ENCODE data around the gene SPEG. TPM values are rescaled to one million over a fixed set of nuclear protein-coding genes. Genes with fewer than 3 reads are reported as not detected.

The SPEG gene
- total and polyA plus RNA-seq, 7 donors: 6.0 to 321 (median 123) TPM

- Histone ChIP-seq H3K9me3 (no peaks in the 10 kb centered on the region), H3K27ac (peak overlapping the region; percentile 94 to 99 (median 98)), H3K4me3 (peak overlapping the region; percentile 60 to 93 (median 83)), H3K36me3 (peaks cover 34 to 72% (median 57%) of the 10 kb centered on the region in 4 donors), H3K4me1 (peaks cover 0 to 54% (median 31%) of the 10 kb centered on the region in 4 donors), H3K27me3 (peaks cover 0 to 11% (median 0%) of the 10 kb centered on the region in 3 donors)
- 78 to 88% methylated on average over 8 of the region's 8 CpGs for WGBS, 2 donors
- DNase-seq: no peak
- TF ChIP-seq EP300 (IDR thresholded peaks at IDR 0.05) (no peak), POLR2AphosphoS5 (IDR thresholded peaks at IDR 0.05) (peak in 3 of 4 donors; percentile 50 to 60 (median 55)), POLR2A (IDR thresholded peaks at IDR 0.05) (no peak)
- intact Hi-C loops (cut with DNase I): no loop called here
Observed at GRCh38 chr2:219420687-219421086, 14.0 kb upstream of the SPEG start.

DNA sequence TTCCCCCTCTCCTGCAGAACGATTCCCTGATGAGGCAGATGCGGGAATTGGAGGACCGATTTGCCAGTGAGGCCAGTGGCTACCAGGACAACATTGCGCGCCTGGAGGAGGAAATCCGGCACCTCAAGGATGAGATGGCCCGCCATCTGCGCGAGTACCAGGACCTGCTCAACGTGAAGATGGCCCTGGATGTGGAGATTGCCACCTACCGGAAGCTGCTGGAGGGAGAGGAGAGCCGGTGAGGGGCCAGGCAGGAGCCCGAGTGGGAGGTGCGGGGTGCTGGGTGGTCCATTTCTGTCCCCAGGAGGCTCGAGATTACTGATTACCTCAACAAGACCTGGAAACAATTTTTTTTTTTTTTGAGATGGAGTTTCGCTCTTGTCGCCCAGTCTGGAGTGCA is 13.3 kb upstream of the SPEG start:
- TF ChIP-seq POLR2A (IDR thresholded peaks at IDR 0.05) (no peak), CTCF (IDR thresholded peaks at IDR 0.05) (peak in 1 of 4 experiments; percentile 10), EP300 (IDR thresholded peaks at IDR 0.05) (no peak), POLR2AphosphoS5 (IDR thresholded peaks at IDR 0.05) (peak; percentile 12 to 78 (median 58))
- peaks cover 0 to 53% (median 26%) of the 10 kb centered on the region in 4 donors for H3K4me1 ChIP-seq

DNA sequence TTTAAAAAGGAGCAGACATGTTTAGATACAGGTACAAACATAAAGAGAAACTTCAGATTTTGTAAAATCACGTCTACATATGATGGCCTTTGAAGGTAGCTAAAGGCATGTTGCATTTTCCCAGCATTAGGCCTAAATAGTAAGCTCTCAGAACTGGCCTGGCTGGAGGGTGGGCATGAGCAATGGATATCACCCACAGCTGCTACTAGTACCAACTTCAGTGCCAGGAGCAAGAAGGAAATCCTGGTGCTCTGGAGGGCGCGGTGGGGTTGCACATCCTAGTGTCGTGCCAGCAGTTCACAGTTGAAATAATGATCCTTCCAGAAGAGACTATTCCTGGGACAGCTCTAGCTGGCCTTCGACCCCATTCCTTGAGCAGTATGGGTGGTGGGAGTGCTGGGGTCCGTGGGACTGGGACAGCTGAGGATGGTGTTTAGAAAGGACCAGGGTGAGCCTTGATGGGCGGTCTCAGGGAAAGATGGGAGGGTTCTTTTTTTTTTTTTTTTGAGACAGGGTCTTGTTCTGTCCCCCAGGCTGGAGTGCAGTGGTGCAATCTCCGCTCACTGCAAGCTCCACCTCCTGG is 11.6 kb upstream of the SPEG start:
- Histone ChIP-seq H3K27ac (peak overlapping the region; percentile 94 to 99 (median 98)), H3K4me3 (peak overlapping the region; percentile 60 to 93 (median 83)), H3K9me3 (no peaks in the 10 kb centered on the region), H3K36me3 (peaks cover 47 to 80% (median 65%) of the 10 kb centered on the region in 4 donors), H3K27me3 (peaks cover 0 to 10% (median 0%) of the 10 kb centered on the region in 3 donors), H3K4me1 (peaks cover 0 to 36% (median 10%) of the 10 kb centered on the region in 4 donors)
- 85 to 88% methylated on average over 8 of the region's 8 CpGs for WGBS, 2 donors
- TF ChIP-seq POLR2AphosphoS5 (IDR thresholded peaks at IDR 0.05): peak; percentile 23 to 80 (median 46)
- no peak for TF ChIP-seq EP300 (IDR thresholded peaks at IDR 0.05)
- DNase-seq: no peak
- intact Hi-C loops (cut with DNase I): no loop called here

More for the DNA sequence above, 13.3 kb upstream of the SPEG start:
- Histone ChIP-seq H3K4me3 (peak overlapping the region; percentile 60 to 93 (median 83)), H3K36me3 (peaks cover 40 to 78% (median 63%) of the 10 kb centered on the region in 4 donors), H3K27ac (peak overlapping the region; percentile 94 to 99 (median 98)), H3K9me3 (no peaks in the 10 kb centered on the region), H3K27me3 (peaks cover 0 to 11% (median 0%) of the 10 kb centered on the region in 3 donors)
- DNase-seq: no peak
- intact Hi-C loops (cut with DNase I): no loop called here
- 87 to 90% methylated on average over 17 of the region's 17 CpGs for WGBS, 2 donors

GRCh38 chr2:219423652-219424377 is 10.8 kb upstream of the SPEG start:
- Histone ChIP-seq H3K9me3 (no peaks in the 10 kb centered on the region), H3K36me3 (peaks cover 47 to 76% (median 65%) of the 10 kb centered on the region in 4 donors), H3K27ac (peak overlapping the region; percentile 94 to 99 (median 98)), H3K27me3 (peaks cover 0 to 2% (median 0%) of the 10 kb centered on the region in 3 donors), H3K4me1 (peaks cover 0 to 34% (median 10%) of the 10 kb centered on the region in 4 donors), H3K4me3 (peak overlapping the region; percentile 60 to 93 (median 83))
- 78 to 80% methylated on average over 14 of the region's 14 CpGs for WGBS, 2 donors
- TF ChIP-seq POLR2A (IDR thresholded peaks at IDR 0.05): no peak
- peak; percentile 57 to 86 (median 71) for TF ChIP-seq POLR2AphosphoS5 (IDR thresholded peaks at IDR 0.05)
- TF ChIP-seq EP300 (IDR thresholded peaks at IDR 0.05): peak in 1 of 4 donors; percentile 8
- no peak for TF ChIP-seq CTCF (IDR thresholded peaks at IDR 0.05)
- intact Hi-C loops (cut with DNase I): no loop called here
- peak; percentile 81 for DNase-seq

DNA sequence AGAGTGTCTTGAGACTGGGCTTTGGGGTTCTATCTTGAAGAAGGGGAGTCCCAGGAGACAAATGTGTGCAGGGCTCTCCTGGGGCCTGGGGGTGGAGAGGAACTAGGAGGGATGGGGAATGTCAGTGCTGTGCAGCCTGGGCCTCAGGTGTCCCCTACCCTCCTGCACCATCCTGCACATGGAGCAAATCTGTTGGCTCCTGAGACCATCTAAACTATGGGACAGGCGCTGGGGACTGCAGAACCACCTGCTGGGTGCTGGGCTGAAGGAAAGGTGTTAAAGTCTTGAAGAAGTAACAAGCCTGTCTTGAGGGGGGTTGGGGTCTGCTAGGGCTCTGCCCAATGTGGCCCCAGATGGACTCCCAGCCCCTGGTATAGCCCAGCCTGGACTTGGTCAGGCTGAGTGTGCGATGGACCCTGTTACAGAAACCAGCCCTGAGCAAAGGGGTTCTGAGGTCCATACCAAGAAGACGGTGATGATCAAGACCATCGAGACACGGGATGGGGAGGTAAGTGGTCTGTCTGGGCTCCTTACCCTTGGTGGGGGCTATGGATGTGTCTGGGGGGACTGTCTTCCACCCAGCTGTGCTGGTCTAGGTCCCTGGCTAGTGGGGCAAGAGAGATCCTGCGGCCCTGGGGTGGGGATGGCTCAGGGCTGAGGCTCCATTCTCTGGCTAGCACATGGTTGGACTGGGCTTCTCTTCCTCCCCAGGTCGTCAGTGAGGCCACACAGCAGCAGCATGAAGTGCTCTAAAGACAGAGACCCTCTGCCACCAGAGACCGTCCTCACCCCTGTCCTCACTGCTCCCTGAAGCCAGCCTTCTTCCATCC is 9.2 kb upstream of the SPEG start:
- H3K27ac ChIP-seq: peak overlapping the region; percentile 94 to 99 (median 98)
- TF ChIP-seq EP300 (IDR thresholded peaks at IDR 0.05) (no peak), POLR2A (IDR thresholded peaks at IDR 0.05) (peak in 1 of 2 donors; percentile 6), POLR2AphosphoS5 (IDR thresholded peaks at IDR 0.05) (peak; percentile 49 to 81 (median 66))
- intact Hi-C loops (cut with DNase I): no loop called here
- peaks cover 0 to 38% (median 12%) of the 10 kb centered on the region in 4 donors for H3K4me1 ChIP-seq
- peak; percentile 67 for DNase-seq
- H3K36me3 ChIP-seq: peaks cover 33 to 62% (median 54%) of the 10 kb centered on the region in 4 donors
- peak overlapping the region in 3 of 4 donors; percentile 60 to 90 (median 76) for H3K4me3 ChIP-seq
- WGBS, 2 donors: 80 to 83% methylated on average over 8 of the region's 8 CpGs
- no peaks in the 10 kb centered on the region for H3K9me3 ChIP-seq
- no peaks in the 10 kb centered on the region for H3K27me3 ChIP-seq

All from sigmoid colon (tissue), 7 donors.